Type B pancreatic cell (in vitro differentiated cells): Measurements from ENCODE around the gene ATP13A2. TPM values are rescaled to one million over a fixed set of nuclear protein-coding genes. Genes with fewer than 3 reads are reported as not detected.

ENCODE experiments used
- DNase-seq: peaks from one replicate; pipeline ENCODE4 v3.0.0; 2021; ENCODE audit warnings: mixed read lengths; ENCODE audit not compliant: unreplicated experiment; ENCODE audit errors: extremely low spot score
- H3K27ac Mint-ChIP-seq: 2 replicates; pipeline ENCODE4 v1.8.0; 2021; ENCODE audit warnings: mild to moderate bottlenecking, mixed read lengths
- H3K27me3 Mint-ChIP-seq: 2 replicates; pipeline ENCODE4 v1.8.0; 2021; ENCODE audit warnings: mixed read lengths
- H3K36me3 Mint-ChIP-seq: 2 replicates; pipeline ENCODE4 v1.8.0; 2021; ENCODE audit warnings: mixed read lengths
- H3K4me1 Mint-ChIP-seq: one replicate; pipeline ENCODE4 v1.8.0; 2021; ENCODE audit warnings: mixed read lengths; ENCODE audit not compliant: unreplicated experiment
- H3K4me3 Mint-ChIP-seq: 2 replicates; pipeline ENCODE4 v1.8.0; 2021; ENCODE audit warnings: mild to moderate bottlenecking, mixed read lengths
- H3K9me3 Mint-ChIP-seq: 2 replicates; pipeline ENCODE4 v1.8.0; 2021; ENCODE audit warnings: mixed read lengths
- CTCF ChIP-seq: fragments of 200-600 bp; sonication (generic); conservative IDR thresholded peaks from 2 replicates; pipeline ENCODE4 v1.5.0; 2021; ENCODE audit warnings: antibody characterized with exemption, mild to moderate bottlenecking
- total RNA-seq: library from RNA; stranded (reverse); gene quantifications from 2 replicates; pipeline ENCODE4 v1.2.1, GENCODE V29; 2021; ENCODE audit warnings: low replicate concordance

Gene ATP13A2
- total RNA-seq, 1 donor from 2014 or later = 66.4 TPM

GRCh38 chr1:17021896-17022295, 10.2 kb upstream of the ATP13A2 start:
- Mint-ChIP-seq H3K9me3 (no peaks in the 10 kb centered on the region), H3K27me3 (no peaks in the 10 kb centered on the region), H3K36me3 (peaks cover 15% of the 10 kb centered on the region), H3K4me1 (peaks cover 4% of the 10 kb centered on the region), H3K4me3 (no peak overlapping the region), H3K27ac (no peak overlapping the region)
- TF ChIP-seq CTCF = no peak
- DNase-seq = no peak

GRCh38 chr1:17020502-17020901, 8.8 kb upstream of the ATP13A2 start:
- TF ChIP-seq CTCF = no peak
- no peaks in the 10 kb centered on the region for H3K27me3 Mint-ChIP-seq
- H3K4me1 Mint-ChIP-seq = peaks cover 11% of the 10 kb centered on the region
- DNase-seq = no peak
- H3K27ac Mint-ChIP-seq = no peak overlapping the region
- H3K36me3 Mint-ChIP-seq = peaks cover 15% of the 10 kb centered on the region
- H3K4me3 Mint-ChIP-seq = no peak overlapping the region
- H3K9me3 Mint-ChIP-seq = no peaks in the 10 kb centered on the region

DNA sequence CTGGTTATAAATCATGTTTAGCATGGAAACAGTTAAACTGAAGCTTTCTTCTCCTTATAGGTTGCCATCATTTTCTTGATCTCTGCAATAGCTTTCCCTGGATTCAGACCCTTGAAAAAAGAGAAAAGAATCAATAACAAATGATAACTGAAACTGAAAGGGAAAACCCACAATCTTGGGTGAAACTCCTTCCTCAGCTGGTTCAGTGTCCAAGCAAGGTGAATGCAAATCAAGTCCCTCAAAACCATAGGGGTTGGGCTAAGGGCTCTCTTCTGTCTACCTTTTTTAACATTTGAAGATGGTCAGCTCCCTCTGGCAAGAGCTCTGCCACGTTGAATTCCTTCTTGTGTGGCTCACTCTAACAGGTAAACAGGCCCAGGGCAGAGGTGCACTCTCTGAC, 7.1 kb upstream of the ATP13A2 start:
- TF ChIP-seq CTCF = no peak
- no peak for DNase-seq
- Mint-ChIP-seq H3K4me1 (peaks cover 11% of the 10 kb centered on the region), H3K4me3 (no peak overlapping the region), H3K9me3 (no peaks in the 10 kb centered on the region), H3K36me3 (peaks cover 11% of the 10 kb centered on the region), H3K27me3 (no peaks in the 10 kb centered on the region), H3K27ac (no peak overlapping the region)

DNA sequence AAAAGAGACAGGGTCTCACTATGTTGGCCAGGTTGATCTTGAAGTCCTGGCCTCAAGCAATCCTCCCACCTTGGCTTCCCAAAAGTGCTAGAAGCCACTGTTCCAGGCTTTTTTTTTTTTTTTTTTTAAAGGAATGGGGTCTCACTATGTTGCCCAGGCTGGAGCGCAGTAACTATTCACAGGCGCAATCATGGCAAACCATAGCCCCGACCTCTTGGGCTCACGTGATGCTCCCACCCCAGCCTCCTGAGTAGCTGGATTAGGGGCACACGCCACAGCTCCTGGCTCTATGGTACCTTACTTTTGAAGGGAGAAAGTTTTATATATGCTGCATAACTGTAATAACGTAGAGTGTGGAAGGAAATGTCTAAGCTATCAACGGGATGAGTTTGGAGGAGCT, 5.7 kb upstream of the ATP13A2 start:
- no peak overlapping the region for H3K27ac Mint-ChIP-seq
- no peaks in the 10 kb centered on the region for H3K9me3 Mint-ChIP-seq
- no peak for DNase-seq
- no peak overlapping the region for H3K4me3 Mint-ChIP-seq
- H3K27me3 Mint-ChIP-seq = no peaks in the 10 kb centered on the region
- peaks cover 11% of the 10 kb centered on the region for H3K36me3 Mint-ChIP-seq
- H3K4me1 Mint-ChIP-seq = peaks cover 8% of the 10 kb centered on the region
- TF ChIP-seq CTCF = no peak

- H3K4me3 Mint-ChIP-seq = no peak overlapping the region
- H3K9me3 Mint-ChIP-seq = no peaks in the 10 kb centered on the region
- H3K4me1 Mint-ChIP-seq = peaks cover 8% of the 10 kb centered on the region
- no peaks in the 10 kb centered on the region for H3K27me3 Mint-ChIP-seq
- peak overlapping the region; percentile 50 for H3K27ac Mint-ChIP-seq
- H3K36me3 Mint-ChIP-seq = peaks cover 11% of the 10 kb centered on the region
- TF ChIP-seq CTCF = no peak
- no peak for DNase-seq
These were observed 4.6 kb upstream of the ATP13A2 start for GRCh38 chr1:17016317-17016661.
